GM18520 (cell line): ENCODE results near the gene TTLL8.

Experiments
- ATAC-seq: cut with Tn5 transposase; IDR thresholded peaks from one replicate; pipeline ENCODE4 v1.9.1; 2021; ENCODE audit not compliant: unreplicated experiment

Gene TTLL8

DNA sequence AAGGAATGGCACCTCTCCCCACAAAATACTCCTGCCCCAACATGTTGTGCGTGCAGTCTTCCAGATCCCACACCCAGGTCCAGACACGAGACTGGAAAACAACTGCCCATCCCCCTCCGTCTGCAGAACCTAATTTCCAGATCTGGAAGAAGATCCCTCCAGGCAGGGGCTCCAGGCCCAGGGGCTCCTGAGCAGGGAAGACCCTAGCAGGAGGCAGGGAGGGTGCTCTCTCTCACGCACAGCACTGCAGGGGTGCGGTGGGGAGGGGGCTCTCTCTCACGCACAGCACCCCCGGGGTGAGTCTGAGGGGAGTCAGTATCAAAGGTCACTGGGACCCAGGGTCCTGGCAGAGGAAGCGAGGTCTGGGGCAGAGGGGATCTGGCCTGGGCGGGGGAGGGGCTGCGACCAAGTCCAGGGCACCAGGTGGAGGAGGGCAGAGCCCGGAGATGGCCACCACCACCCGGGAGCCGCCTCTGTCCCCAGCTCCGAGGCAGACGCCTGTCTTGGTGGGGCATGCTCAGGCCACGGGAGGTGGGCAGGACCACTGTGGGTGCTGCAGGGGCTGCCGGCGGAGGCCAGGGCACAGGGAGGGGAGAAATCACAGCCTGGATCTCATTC, 25.5 kb upstream of the TTLL8 start:
- ATAC-seq, result no peak

DNA sequence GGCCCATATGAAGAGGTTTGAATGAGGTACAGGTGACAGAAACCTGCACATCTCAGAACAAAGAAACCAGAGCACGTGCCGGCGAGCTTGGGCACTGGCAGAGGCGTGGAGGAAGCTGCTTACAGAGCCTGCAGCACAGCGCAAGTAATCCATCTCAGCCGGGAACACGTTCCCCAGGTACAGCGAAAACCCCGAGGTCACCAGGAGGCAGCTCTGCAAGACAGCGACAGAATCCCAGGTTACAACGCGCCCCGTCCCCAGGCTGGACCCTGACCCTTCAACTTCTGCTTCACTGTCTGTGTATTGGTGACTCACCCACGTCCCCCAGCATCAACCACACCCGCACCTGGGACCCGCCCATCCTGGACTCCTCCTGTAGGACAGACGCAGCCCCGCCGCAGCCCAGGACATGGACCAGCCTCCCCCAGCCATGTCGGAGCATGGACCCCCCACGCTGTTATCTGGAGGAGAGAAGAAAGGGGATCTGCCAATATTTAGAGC, 24.9 kb upstream of the TTLL8 start:
- ATAC-seq, result no peak

- no peak for ATAC-seq
These were observed 24.2 kb upstream of the TTLL8 start for GRCh38 chr22:50082197-50082715.

- ATAC-seq, result no peak
These were observed 23.5 kb upstream of the TTLL8 start for GRCh38 chr22:50081426-50082196.

DNA sequence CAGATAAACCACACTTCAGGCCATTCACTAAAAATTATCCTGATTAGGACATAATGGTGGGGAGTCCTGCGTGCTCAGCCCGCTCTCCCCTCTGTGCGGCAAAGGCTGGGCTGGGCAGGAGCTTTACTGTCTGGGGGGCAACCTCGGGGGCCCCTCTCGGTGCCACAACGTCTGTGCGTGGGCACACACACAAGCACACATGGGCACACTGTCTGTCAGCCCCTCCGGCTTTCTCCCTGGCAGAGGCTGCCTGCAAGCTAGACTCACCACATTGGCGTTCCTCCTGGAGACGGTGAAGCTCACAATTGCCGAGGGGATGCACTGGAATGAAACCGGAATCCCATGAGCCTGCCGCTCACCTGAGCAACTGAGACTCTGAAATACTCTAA, 22.0 kb upstream of the TTLL8 start:
- ATAC-seq, result no peak

- no peak for ATAC-seq
These were observed 20.7 kb upstream of the TTLL8 start for GRCh38 chr22:50078761-50079160.

DNA sequence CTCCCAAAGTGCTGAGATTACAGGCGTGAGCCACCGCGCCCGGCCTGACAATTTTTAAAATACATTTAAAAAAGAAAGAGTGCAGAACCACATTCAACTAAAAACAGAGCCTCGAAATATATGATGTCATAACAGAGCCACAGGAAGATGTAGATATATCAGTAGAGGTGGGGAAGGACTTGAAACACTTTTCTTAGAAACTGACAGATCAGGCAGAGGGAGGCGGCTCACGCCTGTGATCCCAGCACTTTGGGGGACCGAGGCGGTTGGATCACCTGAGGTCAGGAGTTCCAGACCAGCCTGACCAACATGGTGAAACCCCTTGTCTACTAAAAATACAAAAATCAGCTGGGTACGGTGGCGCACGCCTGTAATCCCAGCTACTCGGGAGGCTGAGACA, 20.1 kb upstream of the TTLL8 start:
- ATAC-seq, result no peak

- no peak for ATAC-seq
These were observed 18.8 kb upstream of the TTLL8 start for GRCh38 chr22:50076646-50077535.

- ATAC-seq, result no peak
These were observed 16.7 kb upstream of the TTLL8 start for GRCh38 chr22:50074551-50075530.

DNA sequence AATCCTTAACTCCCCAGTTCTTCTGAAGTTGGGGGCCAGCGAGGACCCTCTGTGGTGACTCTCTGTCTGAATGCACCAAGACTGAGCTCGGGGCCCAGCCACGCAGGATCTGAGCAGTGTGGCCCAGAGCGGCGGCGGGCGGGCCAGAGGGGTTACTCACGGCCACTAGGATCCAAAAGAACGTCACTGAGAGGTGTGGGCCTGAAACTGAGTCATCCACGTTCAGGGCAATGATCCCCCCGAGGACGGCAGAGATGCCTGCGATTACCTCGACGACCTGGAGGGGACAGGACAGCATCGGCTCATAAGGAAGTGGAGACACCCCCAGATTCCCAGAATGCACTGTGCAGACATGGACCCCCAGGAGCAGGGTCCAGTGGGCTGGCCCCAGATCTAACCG, 16.0 kb upstream of the TTLL8 start:
- no peak for ATAC-seq

DNA sequence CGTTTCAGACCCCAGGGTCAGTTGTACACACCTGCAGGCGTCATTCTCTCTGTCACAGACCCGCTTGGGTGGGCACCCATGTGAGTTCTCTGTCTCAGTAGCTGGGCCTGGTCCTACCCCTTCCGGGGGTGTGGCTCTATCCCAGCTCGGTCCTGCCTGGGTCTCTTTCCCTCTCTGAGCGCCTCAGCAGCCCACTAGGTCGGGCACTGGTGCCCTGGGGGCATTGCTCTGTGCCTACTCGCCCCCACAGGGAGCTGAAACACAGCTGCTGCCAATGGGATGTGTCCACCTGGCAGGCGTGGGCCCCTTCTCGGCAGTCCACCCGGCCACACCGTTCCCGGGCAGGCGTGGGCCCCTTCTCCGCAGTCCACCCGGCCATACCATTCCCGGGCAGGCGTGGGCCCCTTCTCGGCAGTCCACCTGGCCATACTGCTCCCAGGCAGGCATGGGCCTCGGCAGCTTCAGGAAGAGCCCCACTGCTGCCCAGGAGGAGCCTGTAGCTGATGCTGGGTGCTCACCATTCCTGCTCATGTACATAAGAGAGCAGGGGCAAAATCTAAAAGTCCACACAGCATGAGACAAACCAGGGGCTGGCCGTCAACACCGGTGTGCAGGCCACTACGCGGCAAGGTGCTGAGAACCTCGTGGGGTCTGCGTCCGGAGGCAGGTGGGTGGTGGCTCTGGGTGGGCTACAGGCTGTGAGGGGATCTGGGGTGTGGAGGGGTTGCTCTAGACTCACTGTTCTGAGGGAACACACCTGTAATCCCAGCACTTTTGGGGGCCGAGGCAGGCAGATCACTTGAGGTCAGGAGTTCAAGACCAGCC, 14.8 kb upstream of the TTLL8 start:
- no peak for ATAC-seq

- no peak for ATAC-seq
These were observed 14.1 kb upstream of the TTLL8 start for GRCh38 chr22:50072167-50072555.

- no peak for ATAC-seq
These were observed 13.5 kb upstream of the TTLL8 start for GRCh38 chr22:50071432-50072166.

DNA sequence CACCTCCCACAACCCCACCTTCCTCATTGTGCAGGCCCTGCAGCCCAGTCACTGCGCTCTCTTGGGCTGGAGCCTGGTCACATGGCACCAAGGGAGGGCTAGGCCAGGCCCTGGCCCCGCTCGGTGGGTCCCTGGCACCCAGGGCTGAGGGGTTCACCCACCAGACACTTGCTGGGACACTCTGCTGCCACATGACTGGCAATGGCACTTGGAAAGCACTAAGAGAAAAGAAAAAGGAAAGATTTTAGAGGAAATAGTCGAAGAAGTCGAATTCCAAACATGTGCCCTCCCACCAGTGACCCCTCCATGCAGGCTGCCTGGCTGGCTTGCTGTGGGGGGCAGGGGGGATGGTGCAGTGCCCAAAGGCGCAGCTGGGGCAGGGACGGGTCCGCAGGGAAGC, 12.3 kb upstream of the TTLL8 start:
- no peak for ATAC-seq

- ATAC-seq, result no peak
These were observed 10.0 kb upstream of the TTLL8 start for GRCh38 chr22:50068096-50068495.

DNA sequence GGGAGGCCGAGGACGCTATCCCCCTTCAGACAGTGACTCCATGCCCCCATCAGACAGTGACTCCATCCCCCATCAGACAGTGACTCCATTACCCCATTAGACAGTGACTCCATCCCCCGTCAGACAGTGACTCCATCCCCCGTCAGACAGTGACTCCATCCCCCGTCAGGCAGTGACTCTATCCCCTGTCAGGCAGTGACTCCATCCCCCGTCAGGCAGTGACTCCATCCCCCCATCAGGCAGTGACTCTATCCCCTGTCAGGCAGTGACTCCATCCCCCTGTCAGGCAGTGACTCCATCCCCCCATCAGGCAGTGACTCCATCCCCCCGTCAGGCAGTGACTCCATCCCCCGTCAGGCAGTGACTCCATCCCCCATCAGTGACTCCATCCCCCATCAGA, 9.1 kb upstream of the TTLL8 start:
- ATAC-seq, result no peak

DNA sequence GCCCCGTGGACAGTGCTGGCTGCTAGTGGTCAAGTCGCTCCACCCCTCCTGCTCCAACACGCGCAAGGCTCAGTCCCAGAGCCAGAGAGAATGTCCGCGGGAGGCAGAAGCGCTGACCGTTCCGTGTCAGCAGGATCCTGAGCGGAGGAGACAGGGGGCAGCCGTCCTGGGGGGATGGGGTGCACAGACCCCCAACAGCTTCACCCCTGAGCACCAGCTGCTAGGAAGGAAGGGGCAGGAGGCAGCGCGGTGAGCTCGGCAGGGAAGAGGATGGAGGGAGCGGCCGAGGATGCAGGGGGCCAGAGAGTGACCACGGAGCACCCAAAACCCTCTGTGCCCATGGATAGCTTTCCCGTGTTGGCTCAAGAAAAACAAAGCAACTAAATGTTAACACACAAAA, 6.4 kb upstream of the TTLL8 start:
- ATAC-seq, result no peak

GRCh38 chr22:50063589-50064393, 5.7 kb upstream of the TTLL8 start:
- ATAC-seq, result no peak
